RCC 7860 (cell line): ENCODE data around the gene PPCDC.
A peak's percentile ranks its signal among the peaks of the same experiment; 100 is the strongest.
"Not testable (repeated sequence)": the region's sequence is repeated elsewhere in the genome, so short reads cannot be mapped to it uniquely, and the experiment has no call there.

Experiments
- DNase-seq: peaks from one replicate; pipeline ENCODE4 v3.0.0-alpha.2; 2015; ENCODE audit warnings: low spot score
- FAIRE-seq: peaks from 2 replicates; lab custom pipeline; 2012; peaks lifted over from hg19 to GRCh38; lab: Jason Lieb, UNC

Gene PPCDC

DNA sequence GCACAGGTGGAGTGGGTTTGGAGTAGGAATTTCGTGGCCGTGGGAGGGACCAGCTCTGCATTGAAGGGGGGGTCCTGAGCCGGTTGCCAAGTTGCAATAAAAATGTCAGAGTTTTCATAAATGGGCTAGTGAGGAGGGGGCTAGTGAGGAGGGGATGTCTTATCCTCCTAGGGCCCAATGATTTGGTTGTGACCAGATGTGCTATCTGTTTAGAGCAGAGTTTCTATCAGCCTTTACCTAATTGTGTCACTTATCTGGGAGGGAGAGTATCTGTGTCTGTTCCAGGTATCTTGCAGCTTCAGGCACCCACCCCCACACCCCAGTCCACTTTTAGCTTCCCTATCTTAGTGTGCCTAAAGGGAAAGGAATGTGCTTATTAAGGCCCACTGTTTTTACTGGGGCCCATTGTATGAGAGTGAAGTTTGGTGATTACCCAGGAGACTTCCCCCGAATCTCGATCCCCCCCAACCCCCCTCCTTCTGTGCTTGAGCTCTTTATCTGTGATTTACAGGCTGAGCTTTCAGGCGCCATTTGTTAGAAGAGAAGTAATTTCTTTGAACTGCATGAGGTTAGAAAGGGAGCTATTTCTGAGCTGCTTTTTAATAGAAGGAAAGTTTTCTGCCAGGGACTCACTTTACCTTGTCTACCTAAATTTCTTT lies 42.6 kb downstream of the PPCDC start:
- DNase-seq = no peak
- no peak for FAIRE-seq

- FAIRE-seq = peak; percentile 89
- peak; percentile 69 for DNase-seq
Measured at GRCh38 chr15:75067123-75067830, 43.9 kb downstream of the PPCDC start.

- FAIRE-seq (no peak), DNase-seq (no peak)
Measured at GRCh38 chr15:75068748-75069147, 45.4 kb downstream of the PPCDC start.

DNA sequence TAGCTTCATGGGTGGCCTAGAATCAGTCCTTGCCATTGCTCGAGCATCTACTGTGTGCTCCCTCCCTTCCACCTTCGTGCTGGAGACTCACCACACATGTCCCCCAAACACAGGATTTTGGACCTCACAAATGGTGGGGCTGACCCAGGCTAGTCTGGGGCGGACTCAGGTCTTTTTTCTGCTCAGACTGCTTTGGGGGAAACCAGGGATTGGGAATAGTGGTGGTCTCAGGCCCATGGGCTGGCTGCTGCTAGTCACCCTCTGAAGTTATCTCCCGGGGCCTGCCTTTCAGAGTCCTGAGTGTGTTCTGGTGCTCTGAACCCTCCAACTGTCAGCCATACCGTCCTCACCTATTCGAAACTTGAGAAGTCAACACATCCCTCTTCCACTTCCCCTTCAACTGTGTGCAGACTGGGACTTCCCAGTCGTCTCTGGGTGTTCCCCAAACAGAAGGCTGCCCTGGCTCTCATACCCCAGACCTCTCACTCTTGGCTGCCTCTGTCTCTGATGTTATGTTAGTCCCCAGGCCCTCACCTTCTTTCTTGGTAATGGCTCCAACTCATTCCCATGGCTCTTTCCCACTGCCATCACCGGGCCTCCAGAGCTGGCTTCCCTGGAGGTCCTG lies 46.0 kb downstream of the PPCDC start:
- DNase-seq (no peak), FAIRE-seq (no peak)

GRCh38 chr15:75070674-75071073 lies 47.3 kb downstream of the PPCDC start:
- FAIRE-seq = no peak
- DNase-seq = no peak

DNA sequence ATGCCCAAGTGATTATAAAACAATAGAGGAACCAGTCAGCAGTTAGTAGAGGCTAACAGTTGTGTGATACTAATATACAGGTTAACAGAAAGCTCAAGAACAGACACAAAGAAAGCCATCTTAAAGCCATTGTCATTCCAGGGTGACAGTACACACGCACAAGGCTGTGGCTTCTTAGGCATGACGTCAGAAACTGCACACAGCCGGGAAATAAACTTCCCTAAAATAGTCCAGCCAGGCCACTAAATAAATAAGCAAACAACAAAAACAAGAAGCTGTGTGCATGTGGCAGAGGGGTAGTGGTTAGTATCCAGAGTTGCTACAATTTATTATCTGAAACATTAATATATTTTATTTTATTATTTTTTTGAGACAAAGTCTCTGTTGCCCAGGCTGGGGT lies 49.8 kb downstream of the PPCDC start:
- DNase-seq (no peak), FAIRE-seq (no peak)

DNA sequence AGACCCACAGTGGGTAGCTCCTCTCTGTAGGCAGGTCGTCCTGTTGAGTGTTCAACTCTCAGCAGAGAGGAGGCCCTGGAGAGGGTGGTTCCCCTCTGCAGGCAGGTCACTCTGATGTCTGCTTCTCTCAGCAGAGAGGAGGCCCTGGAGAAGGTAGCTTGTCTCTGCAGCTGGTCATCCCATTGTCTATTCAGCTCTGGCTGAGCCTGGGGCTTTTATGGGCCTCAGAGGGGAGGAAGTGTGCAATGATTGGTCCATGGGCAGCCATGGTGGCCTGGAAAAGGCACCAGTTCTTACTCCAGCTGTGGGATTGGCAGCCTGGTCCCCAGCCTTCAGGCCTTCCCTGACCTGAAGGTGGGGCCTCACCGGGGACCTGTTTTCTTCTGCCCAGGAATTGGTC lies 52.9 kb downstream of the PPCDC start:
- FAIRE-seq = no peak
- no peak for DNase-seq

GRCh38 chr15:75077551-75077961 lies 54.2 kb downstream of the PPCDC start:
- not testable (repeated sequence) for DNase-seq, FAIRE-seq

DNA sequence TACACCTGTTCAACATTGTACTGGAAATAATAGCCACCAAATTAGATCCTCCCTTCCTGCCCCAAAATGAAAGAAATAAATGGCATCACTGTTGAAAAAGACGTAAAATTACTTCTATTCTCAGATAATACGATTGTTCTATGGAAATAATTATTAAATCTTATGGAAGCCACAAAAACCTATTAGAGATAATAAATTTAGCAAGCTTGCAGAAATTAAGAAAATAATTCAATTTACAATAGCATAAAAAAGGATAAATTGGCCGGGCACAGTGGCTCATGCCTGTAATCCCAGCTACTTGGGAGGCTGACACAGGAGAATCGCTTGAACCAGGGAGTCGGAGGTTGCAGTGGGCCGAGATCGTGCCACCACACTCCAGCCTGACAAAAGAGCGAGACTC lies 57.8 kb downstream of the PPCDC start:
- no peak for DNase-seq
- FAIRE-seq = no peak

GRCh38 chr15:75082689-75083088 lies 59.3 kb downstream of the PPCDC start:
- no peak for FAIRE-seq
- DNase-seq = no peak

DNA sequence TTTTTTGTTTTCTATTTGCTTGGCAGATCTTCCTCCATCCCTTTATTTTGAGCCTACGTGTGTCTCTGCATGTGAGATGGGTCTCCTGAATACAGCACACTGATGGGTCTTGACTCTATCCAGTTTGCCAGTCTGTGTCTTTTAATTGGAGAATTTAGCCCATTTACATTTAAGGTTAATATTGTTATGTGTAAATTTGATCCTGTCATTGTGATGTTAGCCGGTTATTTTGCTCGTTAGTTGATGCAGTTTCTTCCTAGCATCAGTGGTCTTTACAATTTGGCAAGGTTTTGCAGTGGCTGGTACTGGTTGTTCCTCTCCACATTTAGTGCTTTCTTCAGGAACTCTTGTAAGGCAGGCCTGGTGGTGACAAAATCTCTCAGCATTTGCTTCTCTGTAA lies 62.3 kb downstream of the PPCDC start:
- FAIRE-seq, DNase-seq: not testable (repeated sequence)

- no peak for FAIRE-seq
- no peak for DNase-seq
Measured at GRCh38 chr15:75089456-75090387, 66.3 kb downstream of the PPCDC start.

DNA sequence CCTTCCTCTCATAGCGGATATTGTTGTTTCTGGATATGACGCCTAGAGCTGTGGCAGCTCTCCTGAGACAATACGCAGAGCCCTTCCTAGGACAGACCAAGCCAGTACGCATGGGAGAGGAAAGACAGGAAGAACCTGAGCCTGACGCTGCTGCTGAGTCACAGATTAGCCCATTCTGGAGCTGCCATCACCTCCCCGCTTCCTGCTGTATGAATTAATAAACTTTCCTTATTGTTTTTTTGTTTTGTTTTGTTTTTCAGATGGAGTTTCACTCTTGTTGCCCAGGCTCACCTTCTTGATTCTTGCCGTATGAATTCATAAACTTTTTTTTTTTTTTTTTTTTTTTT lies 67.0 kb downstream of the PPCDC start:
- DNase-seq (no peak), FAIRE-seq (no peak)

- FAIRE-seq (no peak), DNase-seq (no peak)
Measured at GRCh38 chr15:75091814-75092213, 68.4 kb downstream of the PPCDC start.

GRCh38 chr15:75094961-75095478 lies 71.6 kb downstream of the PPCDC start:
- FAIRE-seq, DNase-seq: not testable (repeated sequence)

GRCh38 chr15:75095594-75095993 lies 72.2 kb downstream of the PPCDC start:
- DNase-seq (no peak), FAIRE-seq (no peak)

- DNase-seq (no peak), FAIRE-seq (no peak)
Measured at GRCh38 chr15:75097939-75098338, 74.5 kb downstream of the PPCDC start.

DNA sequence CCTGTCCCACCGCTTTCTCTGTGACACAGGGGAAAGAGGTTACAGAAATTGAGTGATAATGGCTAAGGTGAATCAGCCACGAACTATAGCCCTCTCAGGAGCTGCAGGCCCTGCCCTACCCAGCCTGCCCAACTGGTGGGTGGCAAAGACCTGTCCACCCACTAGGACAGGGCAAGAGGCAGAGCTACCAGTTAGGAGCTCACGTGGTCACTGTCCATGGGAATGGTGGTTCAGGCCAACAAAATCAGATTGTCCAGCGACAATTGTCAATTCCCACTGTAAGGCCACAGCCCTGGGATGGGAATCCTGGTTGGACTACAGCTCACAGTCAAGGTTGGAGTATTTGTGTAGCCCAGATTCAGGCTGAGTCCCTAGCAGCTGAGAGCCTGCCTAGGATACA lies 75.0 kb downstream of the PPCDC start:
- FAIRE-seq (no peak), DNase-seq (no peak)
